Measurements from ENCODE around the gene ZNF839.
"Not testable (repeated sequence)": the region's sequence is repeated elsewhere in the genome, so short reads cannot be mapped to it uniquely, and the experiment has no call there.

The ZNF839 gene

GRCh38 chr14:102345232-102345631 is 25.7 kb downstream of the ZNF839 start:
- Histone ChIP-seq H3K4me1 (no peaks in the 10 kb centered on the region), H4K20me1 (peaks cover 0 to 25% (median 0%) of the 10 kb centered on the region in 11 experiments; a peak in 7 of 22 replicates), H3K27me3 (no peaks in the 10 kb centered on the region), H3K4me2 (no peak overlapping the region), H3K9me3 (replicated peaks in 1 of 11) (no peaks in the 10 kb centered on the region), H3K4me3 (no peak overlapping the region), H3K27ac (no peak overlapping the region), H3K36me3 (peaks cover 88 to 100% (median 99%) of the 10 kb centered on the region in 11 experiments), H3K9ac (no peak overlapping the region)
- TF ChIP-seq Cebpa-rat (IDR thresholded peaks at IDR 0.05): no peak

- peaks cover 79 to 100% (median 96%) of the 10 kb centered on the region in 11 experiments for H3K36me3 ChIP-seq
- no peak overlapping the region for H3K27ac ChIP-seq
- H3K4me2 ChIP-seq: no peak overlapping the region
- H3K9me3 ChIP-seq (replicated peaks in 1 of 11): no peaks in the 10 kb centered on the region
- no peak overlapping the region for H3K4me3 ChIP-seq
- H3K4me1 ChIP-seq: no peaks in the 10 kb centered on the region
- H3K27me3 ChIP-seq: no peaks in the 10 kb centered on the region
- peaks cover 0 to 20% (median 0%) of the 10 kb centered on the region in 11 experiments; a peak in 6 of 22 replicates for H4K20me1 ChIP-seq
- no peak overlapping the region for H3K9ac ChIP-seq
- TF ChIP-seq Cebpa-rat (IDR thresholded peaks at IDR 0.05): no peak
Measured at GRCh38 chr14:102346645-102347044, 27.1 kb downstream of the ZNF839 start.

GRCh38 chr14:102348376-102348775 is 28.8 kb downstream of the ZNF839 start:
- Histone ChIP-seq H3K27me3 (no peaks in the 10 kb centered on the region), H3K9me3 (replicated peaks in 1 of 11) (no peaks in the 10 kb centered on the region), H3K36me3 (peaks cover 71 to 100% (median 95%) of the 10 kb centered on the region in 11 experiments), H3K4me3 (no peak overlapping the region), H3K4me2 (no peak overlapping the region), H3K27ac (no peak overlapping the region), H4K20me1 (peaks cover 0 to 14% (median 0%) of the 10 kb centered on the region in 11 experiments; a peak in 3 of 22 replicates), H3K4me1 (no peaks in the 10 kb centered on the region), H3K9ac (no peak overlapping the region)
- TF ChIP-seq Cebpa-rat (IDR thresholded peaks at IDR 0.05): no peak

GRCh38 chr14:102351023-102351422 is 31.5 kb downstream of the ZNF839 start:
- H3K27me3 ChIP-seq: no peaks in the 10 kb centered on the region
- peaks cover 73 to 100% (median 95%) of the 10 kb centered on the region in 11 experiments for H3K36me3 ChIP-seq
- TF ChIP-seq Cebpa-rat (IDR thresholded peaks at IDR 0.05): no peak
- no peaks in the 10 kb centered on the region for H3K4me1 ChIP-seq
- no peaks in the 10 kb centered on the region for H3K9me3 ChIP-seq (replicated peaks in 1 of 11)
- no peak overlapping the region for H3K9ac ChIP-seq
- H4K20me1 ChIP-seq: no peaks in the 10 kb centered on the region; a peak in 2 of 22 replicates
- no peak overlapping the region for H3K4me2 ChIP-seq
- no peak overlapping the region for H3K27ac ChIP-seq
- H3K4me3 ChIP-seq: no peak overlapping the region

- not testable (repeated sequence) for H3K27ac ChIP-seq
- H3K36me3 ChIP-seq: peaks cover 71 to 100% (median 95%) of the 10 kb centered on the region in 11 experiments
Measured at GRCh38 chr14:102351593-102351992, 32.0 kb downstream of the ZNF839 start.

GRCh38 chr14:102352213-102352612 is 32.7 kb downstream of the ZNF839 start:
- Histone ChIP-seq H3K4me2 (no peak overlapping the region), H3K9me3 (replicated peaks in 1 of 11) (no peaks in the 10 kb centered on the region), H3K9ac (no peak overlapping the region), H3K36me3 (peaks cover 71 to 100% (median 95%) of the 10 kb centered on the region in 11 experiments), H3K27ac (no peak overlapping the region), H3K27me3 (no peaks in the 10 kb centered on the region), H3K4me1 (no peaks in the 10 kb centered on the region), H3K4me3 (no peak overlapping the region), H4K20me1 (no peaks in the 10 kb centered on the region; a peak in 2 of 22 replicates)
- no peak for TF ChIP-seq Cebpa-rat (IDR thresholded peaks at IDR 0.05)

More at GRCh38 chr14:102351593-102351992, 32.0 kb downstream of the ZNF839 start:
- not testable (repeated sequence) for H3K4me3 ChIP-seq; H3K4me2 ChIP-seq; H3K9ac ChIP-seq; H3K27me3 ChIP-seq; H3K4me1 ChIP-seq; H3K9me3 ChIP-seq (replicated peaks in 1 of 11); H4K20me1 ChIP-seq

GRCh38 chr14:102353126-102353619 is 33.6 kb downstream of the ZNF839 start:
- no peaks in the 10 kb centered on the region for H3K9me3 ChIP-seq (replicated peaks in 1 of 11)
- no peaks in the 10 kb centered on the region for H3K4me1 ChIP-seq
- H3K27me3 ChIP-seq: no peaks in the 10 kb centered on the region
- H3K36me3 ChIP-seq: peaks cover 71 to 100% (median 95%) of the 10 kb centered on the region in 11 experiments
- H3K9ac ChIP-seq: no peak overlapping the region
- no peak overlapping the region for H3K27ac ChIP-seq
- no peak for TF ChIP-seq Cebpa-rat (IDR thresholded peaks at IDR 0.05)
- H4K20me1 ChIP-seq: no peaks in the 10 kb centered on the region; a peak in 2 of 22 replicates
- H3K4me3 ChIP-seq: no peak overlapping the region
- H3K4me2 ChIP-seq: no peak overlapping the region

GRCh38 chr14:102356280-102356679 is 36.7 kb downstream of the ZNF839 start:
- H4K20me1 ChIP-seq: no peaks in the 10 kb centered on the region; a peak in 2 of 22 replicates
- no peak overlapping the region for H3K9ac ChIP-seq
- peaks cover 0 to 4% (median under 1%) of the 10 kb centered on the region in 10 experiments; a peak in 7 of 20 replicates for H3K4me1 ChIP-seq
- H3K9me3 ChIP-seq (replicated peaks in 1 of 11): no peaks in the 10 kb centered on the region
- H3K4me2 ChIP-seq: no peak overlapping the region
- H3K4me3 ChIP-seq: no peak overlapping the region
- no peaks in the 10 kb centered on the region for H3K27me3 ChIP-seq
- no peak for TF ChIP-seq Cebpa-rat (IDR thresholded peaks at IDR 0.05)
- no peak overlapping the region for H3K27ac ChIP-seq
- peaks cover 63 to 88% (median 75%) of the 10 kb centered on the region in 11 experiments for H3K36me3 ChIP-seq

- Histone ChIP-seq H3K27me3 (peaks cover 0 to 9% (median 0%) of the 10 kb centered on the region in 11 experiments; a peak in 1 of 22 replicates), H3K4me3 (no peak overlapping the region)
Measured at GRCh38 chr14:102359341-102359740, 39.8 kb downstream of the ZNF839 start.

GRCh38 chr14:102360388-102360787 is 40.8 kb downstream of the ZNF839 start:
- no peak overlapping the region for H3K4me2 ChIP-seq
- peaks cover 0 to 7% (median 0%) of the 10 kb centered on the region in 11 experiments; a peak in 1 of 22 replicates for H4K20me1 ChIP-seq
- H3K9ac ChIP-seq: no peak overlapping the region
- peaks cover 0 to 17% (median 0%) of the 10 kb centered on the region in 11 experiments; a peak in 2 of 22 replicates for H3K27me3 ChIP-seq
- no peaks in the 10 kb centered on the region for H3K9me3 ChIP-seq (replicated peaks in 1 of 11)
- H3K36me3 ChIP-seq: peaks cover 34 to 47% (median 36%) of the 10 kb centered on the region in 11 experiments
- no peak for TF ChIP-seq Cebpa-rat (IDR thresholded peaks at IDR 0.05)
- peaks cover 18 to 28% (median 22%) of the 10 kb centered on the region in 10 experiments for H3K4me1 ChIP-seq
- H3K4me3 ChIP-seq: no peak overlapping the region
- H3K27ac ChIP-seq: no peak overlapping the region

More at GRCh38 chr14:102359341-102359740, 39.8 kb downstream of the ZNF839 start:
- H3K36me3 ChIP-seq: peaks cover 45 to 57% (median 46%) of the 10 kb centered on the region in 11 experiments
- peaks cover 18 to 24% (median 22%) of the 10 kb centered on the region in 10 experiments for H3K4me1 ChIP-seq
- H3K9me3 ChIP-seq (replicated peaks in 1 of 11): no peaks in the 10 kb centered on the region
- H4K20me1 ChIP-seq: no peaks in the 10 kb centered on the region; a peak in 1 of 22 replicates
- no peak overlapping the region for H3K27ac ChIP-seq
- no peak for TF ChIP-seq Cebpa-rat (IDR thresholded peaks at IDR 0.05)
- no peak overlapping the region for H3K4me2 ChIP-seq
- H3K9ac ChIP-seq: no peak overlapping the region

Data from BLaER1 treated with 17β-estradiol and CSF1 and Interleukin-3, amounts not matched to agents 10 nM and 100 nM (cell line).